ENCODE measurements around the gene TBC1D22A. TPM values are rescaled to one million over a fixed set of nuclear protein-coding genes. Genes with fewer than 3 reads are reported as not detected.

The TBC1D22A gene
- total RNA-seq, 2 experiments from 2014 or later: 38.5 to 41.0 TPM

GRCh38 chr22:47098121-47098520 lies 335.7 kb downstream of the TBC1D22A start:
- Mint-ChIP-seq H3K27ac (no peak overlapping the region), H3K36me3 (ENCODE audit: low read depth) (peaks cover 19% of the 10 kb centered on the region), H3K4me1 (peaks cover 9% of the 10 kb centered on the region), H3K27me3 (no peaks in the 10 kb centered on the region), H3K4me3 (no peak overlapping the region), H3K9me3 (peaks cover 22% of the 10 kb centered on the region)
- POLR2A ChIA-PET: no interaction called here
- CTCF ChIA-PET: no interaction called here
- DNase-seq: no peak

DNA sequence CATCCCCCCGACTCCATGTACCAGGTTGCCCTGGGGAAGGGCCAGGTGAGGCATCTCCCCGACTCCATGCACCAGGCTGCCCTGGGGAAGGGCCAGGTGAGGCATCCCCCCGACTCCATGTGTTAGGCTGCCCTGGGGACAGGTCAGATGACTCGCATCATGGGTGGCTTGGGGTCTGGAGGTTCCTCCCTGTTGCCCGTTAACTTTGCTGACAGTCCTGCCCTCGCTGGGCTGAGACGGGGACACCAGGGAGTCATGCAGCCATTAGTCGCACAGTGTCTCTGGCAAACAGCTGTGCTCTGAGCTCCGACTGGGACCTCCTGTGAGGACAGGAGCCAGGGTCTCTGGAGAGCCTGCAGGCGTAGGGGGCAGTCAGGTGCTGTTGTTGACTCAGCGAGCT lies 336.1 kb downstream of the TBC1D22A start:
- H3K27ac Mint-ChIP-seq: no peak overlapping the region
- H3K27me3 Mint-ChIP-seq: no peaks in the 10 kb centered on the region
- CTCF ChIA-PET: no interaction called here
- POLR2A ChIA-PET: no interaction called here
- no peak for DNase-seq
- H3K4me1 Mint-ChIP-seq: peaks cover 11% of the 10 kb centered on the region
- H3K9me3 Mint-ChIP-seq: peaks cover 22% of the 10 kb centered on the region
- H3K36me3 Mint-ChIP-seq (ENCODE audit: low read depth): peaks cover 19% of the 10 kb centered on the region
- no peak overlapping the region for H3K4me3 Mint-ChIP-seq

DNA sequence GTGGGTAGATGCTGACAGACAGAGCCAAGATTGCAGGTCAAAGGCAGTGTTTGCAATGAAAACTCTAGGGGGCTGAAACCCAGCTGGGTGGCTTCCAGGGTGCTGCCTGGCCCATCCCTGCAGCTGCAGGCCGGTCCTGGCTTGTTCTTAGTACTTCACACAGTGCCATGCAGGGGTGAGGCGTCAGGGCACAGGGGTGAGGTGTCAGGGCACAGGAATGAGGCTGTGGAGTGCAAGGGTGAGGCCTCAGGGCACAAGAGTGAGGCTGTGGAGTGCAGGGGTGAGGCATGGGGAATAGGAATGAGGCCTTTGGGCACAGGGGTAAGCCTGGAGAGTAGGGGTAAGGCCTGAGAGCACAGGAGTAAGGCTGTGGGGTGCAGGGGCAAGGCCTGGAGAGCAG lies 337.6 kb downstream of the TBC1D22A start:
- H3K27me3 Mint-ChIP-seq: no peaks in the 10 kb centered on the region
- POLR2A ChIA-PET: no interaction called here
- DNase-seq: no peak
- H3K4me1 Mint-ChIP-seq: peaks cover 6% of the 10 kb centered on the region
- CTCF ChIA-PET: no interaction called here
- H3K36me3 Mint-ChIP-seq (ENCODE audit: low read depth): peaks cover 8% of the 10 kb centered on the region
- H3K27ac Mint-ChIP-seq: no peak overlapping the region
- peaks cover 8% of the 10 kb centered on the region for H3K9me3 Mint-ChIP-seq
- no peak overlapping the region for H3K4me3 Mint-ChIP-seq

- Mint-ChIP-seq H3K27me3 (no peaks in the 10 kb centered on the region), H3K27ac (no peak overlapping the region), H3K4me3 (no peak overlapping the region), H3K9me3 (peaks cover 7% of the 10 kb centered on the region), H3K36me3 (ENCODE audit: low read depth) (peaks cover 8% of the 10 kb centered on the region), H3K4me1 (peaks cover 6% of the 10 kb centered on the region)
- ChIA-PET CTCF (no interaction called here), POLR2A (no interaction called here)
- DNase-seq: no peak
Measured at GRCh38 chr22:47100646-47101200, 338.3 kb downstream of the TBC1D22A start.

DNA sequence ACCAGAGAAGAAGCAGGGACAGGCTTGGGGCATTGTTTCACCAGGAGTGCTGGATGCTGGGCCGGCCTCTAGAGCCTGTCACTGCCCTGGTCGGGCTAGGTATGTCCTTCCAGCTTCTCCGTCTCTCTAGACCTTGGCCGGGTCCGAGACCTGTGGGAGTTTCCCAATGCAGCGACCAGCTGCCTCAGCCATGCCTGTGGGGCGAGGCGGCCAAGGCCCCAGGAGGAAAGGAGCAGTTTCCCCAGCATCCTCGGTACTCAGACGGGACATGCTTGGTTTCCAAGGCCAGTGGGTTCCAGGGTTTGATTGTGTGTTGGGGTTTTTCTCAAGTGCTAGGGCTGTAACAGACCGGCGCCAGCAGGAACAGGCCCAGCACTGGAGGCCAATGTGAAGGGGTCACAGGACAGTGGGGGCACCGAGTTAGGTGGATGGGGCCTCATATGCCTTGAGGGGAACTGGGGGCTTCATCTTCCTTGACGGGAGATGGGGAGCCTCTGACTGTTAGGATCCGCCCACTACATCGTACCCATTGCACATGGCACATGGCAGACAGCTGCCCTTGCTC lies 339.0 kb downstream of the TBC1D22A start:
- H3K36me3 Mint-ChIP-seq (ENCODE audit: low read depth): peaks cover 4% of the 10 kb centered on the region
- H3K9me3 Mint-ChIP-seq: peaks cover 3% of the 10 kb centered on the region
- ChIA-PET POLR2A (no interaction called here), CTCF (no interaction called here)
- DNase-seq: no peak
- H3K4me1 Mint-ChIP-seq: peaks cover 4% of the 10 kb centered on the region
- H3K27ac Mint-ChIP-seq: no peak overlapping the region
- H3K27me3 Mint-ChIP-seq: no peaks in the 10 kb centered on the region
- no peak overlapping the region for H3K4me3 Mint-ChIP-seq

DNA sequence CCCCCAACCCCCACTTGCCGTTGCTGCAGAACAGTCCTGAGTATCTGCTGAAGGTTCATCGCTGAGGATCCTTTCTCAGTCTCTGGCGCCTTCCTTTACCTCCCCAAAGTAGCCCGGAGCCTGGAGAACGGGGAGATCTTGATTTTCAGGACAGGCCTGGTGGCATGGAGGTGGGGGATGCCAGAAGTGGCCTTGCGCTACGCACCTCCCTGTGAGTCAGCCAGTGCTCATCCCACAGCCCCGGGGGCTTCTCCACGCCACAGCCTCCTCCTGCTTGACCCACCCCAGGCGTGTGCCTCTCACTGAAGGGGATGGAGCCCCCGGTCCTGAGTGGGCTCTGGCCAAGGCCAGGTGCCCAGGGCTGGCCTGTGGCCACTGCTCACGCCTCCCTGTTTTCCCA lies 339.6 kb downstream of the TBC1D22A start:
- no peak overlapping the region for H3K27ac Mint-ChIP-seq
- H3K36me3 Mint-ChIP-seq (ENCODE audit: low read depth): peaks cover 4% of the 10 kb centered on the region
- peaks cover 4% of the 10 kb centered on the region for H3K4me1 Mint-ChIP-seq
- no peak overlapping the region for H3K4me3 Mint-ChIP-seq
- H3K9me3 Mint-ChIP-seq: no peaks in the 10 kb centered on the region
- ChIA-PET POLR2A (no interaction called here), CTCF (no interaction called here)
- no peak for DNase-seq
- H3K27me3 Mint-ChIP-seq: no peaks in the 10 kb centered on the region

GRCh38 chr22:47102648-47103047 lies 340.2 kb downstream of the TBC1D22A start:
- CTCF ChIA-PET: no interaction called here
- peaks cover 4% of the 10 kb centered on the region for H3K4me1 Mint-ChIP-seq
- peaks cover 4% of the 10 kb centered on the region for H3K36me3 Mint-ChIP-seq (ENCODE audit: low read depth)
- H3K27me3 Mint-ChIP-seq: no peaks in the 10 kb centered on the region
- no peak overlapping the region for H3K4me3 Mint-ChIP-seq
- DNase-seq: no peak
- no peak overlapping the region for H3K27ac Mint-ChIP-seq
- POLR2A ChIA-PET: no interaction called here
- no peaks in the 10 kb centered on the region for H3K9me3 Mint-ChIP-seq

GRCh38 chr22:47105085-47105484 lies 342.6 kb downstream of the TBC1D22A start:
- Mint-ChIP-seq H3K4me1 (peaks cover 4% of the 10 kb centered on the region), H3K27me3 (no peaks in the 10 kb centered on the region), H3K9me3 (no peaks in the 10 kb centered on the region), H3K36me3 (ENCODE audit: low read depth) (peaks cover 4% of the 10 kb centered on the region), H3K4me3 (no peak overlapping the region), H3K27ac (no peak overlapping the region)
- ChIA-PET POLR2A (no interaction called here), CTCF (no interaction called here)
- DNase-seq: no peak

GRCh38 chr22:47106806-47107205 lies 344.4 kb downstream of the TBC1D22A start:
- no peaks in the 10 kb centered on the region for H3K9me3 Mint-ChIP-seq
- H3K4me1 Mint-ChIP-seq: peaks cover 4% of the 10 kb centered on the region
- ChIA-PET POLR2A (no interaction called here), CTCF (no interaction called here)
- H3K27ac Mint-ChIP-seq: no peak overlapping the region
- peaks cover 2% of the 10 kb centered on the region for H3K36me3 Mint-ChIP-seq (ENCODE audit: low read depth)
- H3K4me3 Mint-ChIP-seq: no peak overlapping the region
- no peaks in the 10 kb centered on the region for H3K27me3 Mint-ChIP-seq
- DNase-seq: no peak

- no peaks in the 10 kb centered on the region for H3K9me3 Mint-ChIP-seq
- H3K36me3 Mint-ChIP-seq (ENCODE audit: low read depth): no peaks in the 10 kb centered on the region
- H3K4me3 Mint-ChIP-seq: no peak overlapping the region
- no peak for DNase-seq
- POLR2A ChIA-PET: no interaction called here
- no peaks in the 10 kb centered on the region for H3K27me3 Mint-ChIP-seq
- H3K4me1 Mint-ChIP-seq: peaks cover 4% of the 10 kb centered on the region
- CTCF ChIA-PET: no interaction called here
- H3K27ac Mint-ChIP-seq: no peak overlapping the region
Measured at GRCh38 chr22:47107431-47107830, 345.0 kb downstream of the TBC1D22A start.

DNA sequence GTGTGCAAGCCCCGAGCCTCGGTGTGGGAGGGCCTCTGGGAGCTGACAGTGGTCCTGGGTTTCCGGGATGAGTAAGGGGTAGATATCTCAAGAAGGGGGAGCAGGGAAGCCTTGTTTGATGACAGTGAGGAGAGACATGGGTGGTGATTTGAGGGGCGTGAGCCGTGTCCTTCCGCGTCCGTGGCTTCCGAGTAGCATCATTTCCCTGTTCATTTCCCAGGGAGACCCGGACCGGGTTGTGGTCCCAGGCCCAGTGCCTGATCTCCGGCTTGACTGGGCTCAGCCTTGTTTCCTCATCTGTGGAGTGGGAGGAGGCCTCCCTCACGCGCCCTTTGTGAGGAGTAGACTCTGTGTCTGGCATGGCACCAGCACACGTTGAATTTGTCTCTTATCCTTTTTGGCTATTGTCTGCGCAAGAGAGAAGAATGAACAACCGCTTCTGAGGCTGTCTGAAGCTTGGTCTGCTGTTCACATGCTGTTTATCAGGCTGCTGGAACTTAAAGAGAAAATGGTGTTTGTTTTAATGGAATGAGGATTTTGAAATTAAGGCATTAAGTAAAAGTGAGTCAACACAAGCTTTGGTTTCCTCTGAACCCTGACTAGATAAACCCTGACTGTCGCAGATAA lies 348.5 kb downstream of the TBC1D22A start:
- no peaks in the 10 kb centered on the region for H3K9me3 Mint-ChIP-seq
- H3K27ac Mint-ChIP-seq: no peak overlapping the region
- H3K27me3 Mint-ChIP-seq: no peaks in the 10 kb centered on the region
- CTCF ChIA-PET: no interaction called here
- no peaks in the 10 kb centered on the region for H3K4me1 Mint-ChIP-seq
- H3K36me3 Mint-ChIP-seq (ENCODE audit: low read depth): no peaks in the 10 kb centered on the region
- no peak overlapping the region for H3K4me3 Mint-ChIP-seq
- POLR2A ChIA-PET: no interaction called here
- no peak for DNase-seq

GRCh38 chr22:47111626-47112581 lies 349.5 kb downstream of the TBC1D22A start:
- Mint-ChIP-seq H3K36me3 (ENCODE audit: low read depth) (no peaks in the 10 kb centered on the region), H3K27me3 (no peaks in the 10 kb centered on the region), H3K4me3 (no peak overlapping the region), H3K9me3 (no peaks in the 10 kb centered on the region), H3K4me1 (no peaks in the 10 kb centered on the region), H3K27ac (no peak overlapping the region)
- ChIA-PET POLR2A (no interaction called here), CTCF (no interaction called here)
- no peak for DNase-seq

GRCh38 chr22:47112582-47112965 lies 350.1 kb downstream of the TBC1D22A start:
- Mint-ChIP-seq H3K4me3 (no peak overlapping the region), H3K9me3 (no peaks in the 10 kb centered on the region), H3K27me3 (no peaks in the 10 kb centered on the region), H3K36me3 (ENCODE audit: low read depth) (no peaks in the 10 kb centered on the region), H3K27ac (no peak overlapping the region), H3K4me1 (no peaks in the 10 kb centered on the region)
- ChIA-PET CTCF (no interaction called here), POLR2A (no interaction called here)
- no peak for DNase-seq
